ENCODE data around the gene DRG2.

DNA sequence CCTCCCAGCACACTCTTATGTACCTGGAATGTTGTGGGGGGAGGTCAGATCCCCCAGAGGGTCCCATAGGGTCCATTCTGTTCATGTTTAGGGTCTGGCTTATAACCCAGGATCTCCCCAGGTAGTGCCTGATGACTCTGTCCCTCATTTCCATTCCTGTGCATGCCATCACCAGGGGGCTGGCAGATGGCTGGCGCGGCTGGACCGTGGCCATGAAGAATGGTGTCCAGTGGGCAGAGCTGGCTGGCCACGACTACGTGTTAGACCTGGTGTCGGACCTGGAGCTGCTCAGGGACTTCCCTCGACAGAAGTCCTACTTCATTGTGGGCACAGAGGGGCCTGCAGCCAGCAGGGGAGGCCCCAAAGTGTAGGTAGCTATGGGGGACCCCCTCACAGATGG, 60.8 kb downstream of the DRG2 start:
- TF ChIP-seq GATA3 (IDR thresholded peaks at IDR 0.05; ENCODE audit: low read depth, low read length) (no peak), GATA2 (IDR thresholded peaks at IDR 0.05; ENCODE audit: low read depth, low read length) (no peak)
